Neural progenitor cell (in vitro differentiated cells): ENCODE data around the gene ATRAID. TPM values are rescaled to one million over a fixed set of nuclear protein-coding genes. Genes with fewer than 3 reads are reported as not detected.

Experiments
- DNase-seq: peaks from one replicate; pipeline ENCODE4 v3.0.0-alpha.2; 2016; ENCODE audit warnings: low spot score
- H2AFZ ChIP-seq: fragments of 200-600 bp; sonication (generic); replicated peaks from 2 replicates; pipeline ENCODE4 v1.6.1; 2016; ENCODE audit warnings: antibody characterized with exemption
- H3F3A ChIP-seq: fragments of 200-600 bp; sonication (generic); 2 replicates; pipeline ENCODE4 v1.6.1; 2016; ENCODE audit warnings: antibody characterized with exemption, low read depth
- H3K27ac ChIP-seq: fragments of 200-600 bp; sonication (generic); 2 replicates; pipeline ENCODE4 v1.5.1; 2016; ENCODE audit warnings: mild to moderate bottlenecking
- H3K27me3 ChIP-seq: fragments of 200-600 bp; sonication (generic); 2 replicates; pipeline ENCODE4 v1.6.1; 2016; ENCODE audit warnings: mild to moderate bottlenecking, moderate library complexity
- H3K36me3 ChIP-seq: fragments of 200-600 bp; sonication (generic); 2 replicates; pipeline ENCODE4 v1.5.1; 2016
- H3K4me1 ChIP-seq: fragments of 200-600 bp; sonication (generic); 2 replicates; pipeline ENCODE4 v1.6.1; 2016; ENCODE audit warnings: mixed run types
- H3K4me2 ChIP-seq: fragments of 200-600 bp; sonication (generic); 2 replicates; pipeline ENCODE4 v1.6.1; 2016
- H3K4me3 ChIP-seq: fragments of 200-600 bp; sonication (generic); 2 replicates; pipeline ENCODE4 v1.5.1; 2016
- H3K79me2 ChIP-seq: fragments of 200-600 bp; sonication (generic); 2 replicates; pipeline ENCODE4 v1.6.1; 2016; ENCODE audit warnings: low read depth
- H3K9ac ChIP-seq: fragments of 200-600 bp; sonication (generic); 2 replicates; pipeline ENCODE4 v1.6.1; 2016
- H3K9me3 ChIP-seq: fragments of 200-600 bp; sonication (generic); 2 replicates; pipeline ENCODE4 v1.5.1; 2016; ENCODE audit warnings: low read depth
- H4K20me1 ChIP-seq: fragments of 200-600 bp; sonication (generic); 2 replicates; pipeline ENCODE4 v1.6.1; 2016; ENCODE audit warnings: low read depth
- H3K27ac Mint-ChIP-seq: 3 replicates; pipeline ENCODE4 v1.8.0; 2021; ENCODE audit warnings: mixed read lengths
- H3K27me3 Mint-ChIP-seq: 2 replicates; pipeline ENCODE4 v1.8.0; 2022; ENCODE audit warnings: low read depth, mild to moderate bottlenecking, inconsistent platforms, moderate library complexity, mixed read lengths; ENCODE audit not compliant: insufficient read depth
- H3K36me3 Mint-ChIP-seq: 3 replicates; pipeline ENCODE4 v1.8.0; 2021; ENCODE audit warnings: mixed read lengths
- H3K4me1 Mint-ChIP-seq: 3 replicates; pipeline ENCODE4 v1.8.0; 2021; ENCODE audit warnings: mixed read lengths
- H3K4me3 Mint-ChIP-seq: 3 replicates; pipeline ENCODE4 v1.8.0; 2021; ENCODE audit warnings: mild to moderate bottlenecking, moderate library complexity, mixed read lengths
- H3K9me3 Mint-ChIP-seq: 3 replicates; pipeline ENCODE4 v1.8.0; 2020; ENCODE audit warnings: mixed read lengths
- CTCF ChIP-seq: fragments of 200-600 bp; sonication (generic); IDR thresholded peaks from 2 replicates; pipeline ENCODE4 v1.5.1; 2017; ENCODE audit warnings: antibody characterized with exemption, mild to moderate bottlenecking
- EZH2 ChIP-seq: fragments of 200-600 bp; sonication (generic); IDR thresholded peaks from 2 replicates; pipeline ENCODE4 v1.6.1; 2017; ENCODE audit warnings: antibody characterized with exemption, mild to moderate bottlenecking, moderate library complexity
- EZH2phosphoT487 ChIP-seq: fragments of 200-600 bp; sonication (generic); IDR thresholded peaks from 2 replicates; pipeline ENCODE4 v1.6.1; 2017; ENCODE audit warnings: antibody characterized with exemption
- total RNA-seq: library from RNA; depleted of rRNA; stranded (reverse); fragments of >200 nt; gene quantifications from 2 replicates; pipeline ENCODE4 v1.2.3, GENCODE V29; 2015; ENCODE audit warnings: low replicate concordance

ATRAID gene
- total RNA-seq, 1 donor from 2014 or later, result 142 TPM

DNA sequence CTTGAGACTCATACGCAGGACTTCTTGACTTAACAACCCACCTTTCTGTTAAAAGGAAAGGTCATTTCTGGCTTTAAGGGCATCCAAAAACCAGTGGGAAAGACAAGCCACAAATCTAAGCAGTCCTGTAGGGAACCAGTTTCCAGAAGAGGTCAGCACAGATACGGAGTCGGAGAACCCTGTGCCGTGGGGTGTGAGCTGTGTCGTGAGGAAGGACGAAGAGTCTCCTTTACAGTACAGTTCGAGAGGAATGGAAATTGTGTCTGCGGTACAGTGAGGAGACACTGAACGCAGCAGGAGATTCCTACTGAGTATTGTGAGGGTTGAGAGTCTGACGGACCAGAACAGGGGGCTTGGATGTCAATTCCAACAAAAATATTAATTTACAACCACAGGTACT lies 33.3 kb downstream of the ATRAID start:
- no peak overlapping the region for H2AFZ ChIP-seq
- H3K27me3 ChIP-seq, result peaks cover under 1% of the 10 kb centered on the region
- Mint-ChIP-seq H3K36me3 (peaks cover 14% of the 10 kb centered on the region), H3K27ac (no peak overlapping the region), H3K27me3 (peaks cover 4% of the 10 kb centered on the region), H3K9me3 (no peaks in the 10 kb centered on the region), H3K4me3 (no peak overlapping the region), H3K4me1 (no peaks in the 10 kb centered on the region)
- peaks cover 18% of the 10 kb centered on the region for H3F3A ChIP-seq
- H4K20me1 ChIP-seq, result no peaks in the 10 kb centered on the region
- H3K79me2 ChIP-seq, result no peaks in the 10 kb centered on the region
- no peaks in the 10 kb centered on the region for H3K9me3 ChIP-seq
- H3K4me2 ChIP-seq, result no peak overlapping the region
- DNase-seq, result no peak
- H3K4me3 ChIP-seq, result no peak overlapping the region
- no peaks in the 10 kb centered on the region for H3K4me1 ChIP-seq
- H3K9ac ChIP-seq, result no peak overlapping the region
- no peak for TF ChIP-seq EZH2phosphoT487
- no peak for TF ChIP-seq CTCF
- no peak for TF ChIP-seq EZH2
- no peak overlapping the region for H3K27ac ChIP-seq
- H3K36me3 ChIP-seq, result no peaks in the 10 kb centered on the region

DNA sequence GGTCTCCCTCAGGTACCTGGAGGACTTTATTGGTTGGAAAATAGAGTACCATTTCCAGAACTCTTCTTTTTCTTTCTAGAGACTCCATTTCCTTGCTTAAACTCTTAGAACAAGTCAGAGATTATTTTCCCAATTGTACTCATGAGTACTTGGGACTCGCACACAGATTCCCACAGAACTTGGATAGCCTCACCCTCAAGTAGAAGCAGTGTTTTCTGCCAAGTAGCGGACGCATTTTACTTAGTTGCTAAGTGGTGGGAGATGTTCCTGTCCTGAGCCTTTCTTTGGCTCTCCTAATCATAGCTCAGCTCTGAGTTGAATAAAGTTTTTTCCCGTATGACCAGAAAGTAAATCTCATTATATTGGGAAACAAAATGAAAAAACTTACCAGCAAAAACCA lies 33.8 kb downstream of the ATRAID start:
- H3K4me1 ChIP-seq, result peaks cover 4% of the 10 kb centered on the region
- H3K4me3 ChIP-seq, result no peak overlapping the region
- H3K4me2 ChIP-seq, result no peak overlapping the region
- no peaks in the 10 kb centered on the region for H3K9me3 Mint-ChIP-seq
- peaks cover 3% of the 10 kb centered on the region for H3K4me1 Mint-ChIP-seq
- H3F3A ChIP-seq, result peaks cover 18% of the 10 kb centered on the region
- no peak overlapping the region for H3K27ac Mint-ChIP-seq
- no peak overlapping the region for H3K9ac ChIP-seq
- DNase-seq, result no peak
- peaks cover 6% of the 10 kb centered on the region for H3K27me3 ChIP-seq
- peaks cover 5% of the 10 kb centered on the region for H3K27me3 Mint-ChIP-seq
- H4K20me1 ChIP-seq, result no peaks in the 10 kb centered on the region
- no peak overlapping the region for H3K27ac ChIP-seq
- no peak overlapping the region for H3K4me3 Mint-ChIP-seq
- no peak for TF ChIP-seq EZH2phosphoT487
- no peak for TF ChIP-seq EZH2
- no peak for TF ChIP-seq CTCF
- H3K79me2 ChIP-seq, result no peaks in the 10 kb centered on the region
- H2AFZ ChIP-seq, result no peak overlapping the region
- peaks cover 11% of the 10 kb centered on the region for H3K36me3 Mint-ChIP-seq
- no peaks in the 10 kb centered on the region for H3K9me3 ChIP-seq
- no peaks in the 10 kb centered on the region for H3K36me3 ChIP-seq

DNA sequence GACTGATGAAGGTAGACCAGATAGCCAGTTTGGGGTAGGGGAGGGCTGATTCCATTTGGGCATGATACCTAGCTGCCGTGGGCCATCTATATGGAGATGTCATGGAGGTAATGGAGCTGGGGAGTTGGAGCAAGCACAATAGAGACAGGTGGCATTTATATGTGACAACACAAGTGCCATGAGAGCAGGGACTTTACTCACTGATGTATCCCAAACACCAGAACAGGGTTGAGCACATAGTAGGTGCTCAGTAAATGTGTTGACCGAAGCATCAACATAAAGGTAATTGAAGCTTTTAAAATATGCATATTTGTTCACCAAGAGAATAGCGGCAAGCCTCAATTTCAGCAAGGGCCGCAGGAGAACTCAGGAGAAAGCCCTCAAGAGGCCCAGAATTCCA lies 36.1 kb downstream of the ATRAID start:
- Mint-ChIP-seq H3K9me3 (no peaks in the 10 kb centered on the region), H3K36me3 (no peaks in the 10 kb centered on the region), H3K27me3 (peaks cover 11% of the 10 kb centered on the region), H3K27ac (no peak overlapping the region), H3K4me3 (no peak overlapping the region), H3K4me1 (peaks cover 9% of the 10 kb centered on the region)
- no peaks in the 10 kb centered on the region for H4K20me1 ChIP-seq
- H3K4me2 ChIP-seq, result no peak overlapping the region
- H3K9ac ChIP-seq, result no peak overlapping the region
- no peaks in the 10 kb centered on the region for H3K36me3 ChIP-seq
- no peak for DNase-seq
- H3K27me3 ChIP-seq, result peaks cover 19% of the 10 kb centered on the region
- peaks cover 26% of the 10 kb centered on the region for H3F3A ChIP-seq
- peaks cover 7% of the 10 kb centered on the region for H3K4me1 ChIP-seq
- no peak for TF ChIP-seq EZH2
- TF ChIP-seq EZH2phosphoT487, result no peak
- no peak for TF ChIP-seq CTCF
- no peak overlapping the region for H3K27ac ChIP-seq
- H3K4me3 ChIP-seq, result no peak overlapping the region
- H3K9me3 ChIP-seq, result no peaks in the 10 kb centered on the region
- H2AFZ ChIP-seq, result no peak overlapping the region
- no peaks in the 10 kb centered on the region for H3K79me2 ChIP-seq
